SW 1271 (cell line): Measurements from ENCODE around the gene FAM20C.
"Not testable (repeated sequence)": the region's sequence is repeated elsewhere in the genome, so short reads cannot be mapped to it uniquely, and the experiment has no call there.

ENCODE experiments used
- DNase-seq, 2 experiments: peaks; one replicate each; lab custom pipeline; 2025; lab: John Stamatoyannopoulos, UW

The FAM20C gene

DNA sequence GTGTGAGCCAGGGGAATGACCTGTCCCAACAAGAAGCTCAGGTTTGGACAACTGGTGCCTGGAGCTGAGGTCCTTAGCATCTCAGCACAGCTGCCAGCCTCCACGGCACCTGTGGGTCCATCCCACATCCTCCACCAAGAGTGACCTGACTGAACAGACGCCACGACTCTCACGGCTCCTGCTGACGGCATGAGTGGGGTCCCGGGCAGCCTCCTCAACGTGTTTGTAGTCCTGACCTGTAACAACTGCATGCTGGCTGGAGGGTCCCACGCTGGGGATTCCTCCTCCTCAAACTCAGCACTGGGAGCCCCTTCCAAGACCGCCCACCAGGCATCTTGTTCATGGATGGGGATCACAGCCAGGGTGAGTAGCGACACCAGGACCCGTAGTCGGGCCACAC, 36.2 kb downstream of the FAM20C start:
- DNase-seq = no peak

- no peak for DNase-seq
These were observed 37.0 kb downstream of the FAM20C start for GRCh38 chr7:229184-229964.

- DNase-seq = no peak
These were observed 37.9 kb downstream of the FAM20C start for GRCh38 chr7:230274-230673.

DNA sequence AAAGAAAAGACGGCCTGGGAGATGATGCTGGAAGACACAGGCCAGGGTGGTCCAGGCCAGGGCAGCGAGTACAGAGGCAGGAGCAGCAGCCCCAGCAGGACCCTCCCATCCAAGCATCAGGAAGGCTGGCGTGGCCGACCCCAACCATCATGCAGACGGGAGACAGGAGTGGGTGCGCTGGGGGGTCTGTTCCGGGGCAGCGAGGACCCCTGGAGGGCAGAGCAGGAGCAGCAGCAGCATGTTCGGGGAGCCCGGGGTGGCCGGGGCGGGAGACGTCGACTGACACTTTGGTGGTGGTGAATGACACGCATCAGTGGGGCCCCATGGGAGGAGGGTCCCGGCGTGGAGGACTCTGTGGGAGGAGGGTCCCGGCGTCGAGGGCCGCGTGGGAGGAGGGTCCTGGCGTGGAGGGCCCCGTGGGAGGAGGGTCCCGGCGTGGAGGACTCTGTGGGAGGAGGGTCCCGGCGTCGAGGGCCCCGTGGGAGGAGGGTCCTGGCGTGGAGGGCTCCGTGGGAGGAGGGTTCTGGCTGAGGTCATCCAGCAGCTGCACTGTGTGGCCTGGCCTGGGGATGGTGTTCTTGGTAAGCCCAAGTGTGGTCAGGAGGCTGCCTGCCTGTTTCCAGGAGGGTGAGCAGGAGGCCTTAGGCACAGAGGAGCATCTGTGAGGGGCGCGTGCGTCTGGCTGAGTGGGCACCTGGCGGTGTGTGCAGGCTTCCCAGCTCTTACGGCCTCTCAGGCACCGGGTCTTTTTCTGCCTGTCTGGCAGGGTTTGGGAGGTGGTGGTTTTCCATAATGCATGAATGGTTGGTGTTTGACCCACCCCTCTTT, 38.9 kb downstream of the FAM20C start:
- DNase-seq = no peak

DNA sequence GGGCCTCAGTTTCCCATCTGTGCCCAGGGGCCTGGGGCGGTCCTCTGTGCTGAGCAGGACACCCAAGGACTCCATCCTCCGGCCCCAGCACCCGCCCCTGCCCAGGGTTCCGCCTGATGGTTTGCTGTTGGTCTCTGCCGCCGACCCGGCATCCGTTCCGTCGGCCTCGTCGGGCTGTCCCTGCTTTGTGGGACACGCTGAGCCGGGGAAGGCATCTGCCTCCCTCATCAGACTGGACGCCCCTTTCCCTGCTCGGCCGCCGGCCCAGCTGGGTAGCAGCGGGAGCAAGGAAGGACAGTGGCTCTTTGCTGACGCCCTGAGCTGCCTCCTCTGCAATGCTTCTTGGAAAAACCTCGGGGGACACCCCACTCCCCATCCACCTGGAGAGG, 39.5 kb downstream of the FAM20C start:
- no peak for DNase-seq

DNA sequence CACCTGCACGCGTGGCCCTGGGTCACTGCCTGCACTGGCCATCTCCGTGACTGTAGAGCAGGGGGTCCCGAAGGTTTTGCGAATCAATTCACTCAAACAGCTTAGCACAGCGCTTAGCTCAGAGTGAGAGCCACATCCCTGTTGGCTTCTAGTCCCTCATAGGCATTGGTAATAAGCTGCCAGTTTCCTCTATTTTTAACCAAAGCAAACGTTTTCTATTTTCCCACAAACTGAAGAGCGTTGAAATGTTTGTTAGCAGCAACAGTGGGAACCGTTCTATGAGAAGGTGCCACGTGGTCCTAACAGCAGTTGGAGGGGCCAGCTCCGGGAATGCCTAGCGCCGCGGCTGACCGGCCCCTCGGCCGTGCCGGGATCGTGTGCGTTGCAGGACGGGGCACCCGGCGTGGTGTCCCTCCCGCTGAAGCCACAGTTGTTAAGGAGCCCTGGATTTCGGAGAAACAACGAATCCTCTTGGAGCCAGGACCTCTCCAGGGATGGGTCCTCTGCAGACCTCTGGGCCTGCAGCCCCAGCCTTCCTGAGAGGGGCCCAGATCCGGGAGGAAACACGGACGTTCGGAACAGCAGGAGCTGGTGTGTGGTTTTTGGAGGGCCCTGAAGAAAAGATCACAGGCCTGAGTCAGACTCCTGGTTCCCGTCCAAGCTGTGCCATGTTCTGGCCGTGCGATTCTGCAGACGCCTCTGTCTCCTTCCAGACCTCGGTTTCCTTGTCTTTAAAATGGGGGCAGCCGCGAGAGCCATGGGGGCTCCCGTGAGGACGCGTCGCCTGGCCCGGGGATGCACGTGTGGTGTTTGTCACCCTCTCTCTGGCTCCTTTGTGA, 40.3 kb downstream of the FAM20C start:
- DNase-seq = no peak

DNA sequence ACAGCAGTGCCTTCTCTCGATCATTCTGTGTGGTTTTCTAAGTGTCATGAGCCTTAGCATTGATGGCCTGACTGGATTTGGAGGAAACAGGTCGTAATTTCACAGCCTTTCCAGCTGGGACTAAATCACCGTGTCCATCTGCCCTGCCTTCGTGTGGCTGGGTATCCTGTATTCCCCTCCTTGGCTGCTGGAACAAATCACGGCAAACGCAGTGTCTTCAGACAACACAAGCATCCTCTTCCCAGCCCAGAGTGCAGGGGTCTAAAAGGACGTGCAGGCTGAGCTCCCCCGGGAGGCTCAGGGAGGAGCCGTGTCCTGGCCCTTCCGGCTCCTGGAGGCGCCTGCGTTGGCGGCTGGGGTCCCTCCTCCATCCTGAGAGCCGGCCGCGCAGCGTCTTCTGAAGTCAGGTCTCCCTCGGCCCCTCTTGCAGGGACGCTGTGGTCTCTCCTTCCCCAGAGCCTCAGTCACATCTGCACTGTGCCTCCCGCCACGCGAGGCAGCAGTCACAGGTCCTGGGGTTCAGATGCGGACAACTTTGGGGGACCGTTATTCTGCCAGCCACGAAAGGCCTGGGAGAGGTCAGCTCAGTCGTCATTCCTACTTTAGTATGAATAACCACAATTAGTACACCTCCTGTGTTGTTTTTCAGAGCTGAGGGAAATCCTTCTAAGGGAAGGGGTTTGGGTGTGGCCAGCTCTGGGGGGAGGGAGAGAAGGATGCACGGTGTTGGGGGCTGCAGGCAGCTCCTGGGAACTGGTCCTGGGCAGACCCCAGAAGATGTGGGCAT, 41.1 kb downstream of the FAM20C start:
- no peak for DNase-seq

DNA sequence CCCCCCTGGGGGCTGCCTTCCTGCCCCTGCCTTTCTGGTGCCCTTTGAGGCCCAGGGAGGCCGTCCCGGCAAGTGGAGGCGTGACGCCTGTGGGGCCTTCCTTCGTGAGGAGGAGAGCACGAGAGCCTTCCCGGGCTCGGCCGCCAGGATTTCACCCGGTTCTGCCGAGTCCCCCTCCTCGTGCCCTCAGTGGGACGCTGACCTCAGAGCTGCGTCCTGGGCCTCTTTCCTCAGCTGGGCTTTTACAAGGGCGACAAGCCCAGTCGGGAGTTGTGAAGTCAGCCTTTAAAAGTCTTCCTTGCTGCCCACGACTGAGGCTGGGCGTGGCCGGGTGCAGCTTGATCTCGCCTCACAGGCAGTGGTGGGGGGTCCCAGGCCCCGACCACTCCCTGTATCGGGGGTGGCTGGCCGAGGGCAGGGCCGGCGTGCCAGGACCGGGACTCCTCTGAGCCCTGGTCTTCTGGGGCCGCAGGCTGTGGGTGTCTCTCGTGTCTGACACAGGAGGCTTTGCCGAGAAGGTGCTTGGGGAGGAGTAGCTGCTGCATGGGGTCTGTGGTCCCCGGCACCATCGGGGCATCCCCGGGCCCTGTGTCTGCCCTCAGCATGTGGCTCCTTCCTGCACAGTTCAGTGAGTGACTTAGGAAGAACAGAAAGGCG, 41.8 kb downstream of the FAM20C start:
- no peak for DNase-seq

DNA sequence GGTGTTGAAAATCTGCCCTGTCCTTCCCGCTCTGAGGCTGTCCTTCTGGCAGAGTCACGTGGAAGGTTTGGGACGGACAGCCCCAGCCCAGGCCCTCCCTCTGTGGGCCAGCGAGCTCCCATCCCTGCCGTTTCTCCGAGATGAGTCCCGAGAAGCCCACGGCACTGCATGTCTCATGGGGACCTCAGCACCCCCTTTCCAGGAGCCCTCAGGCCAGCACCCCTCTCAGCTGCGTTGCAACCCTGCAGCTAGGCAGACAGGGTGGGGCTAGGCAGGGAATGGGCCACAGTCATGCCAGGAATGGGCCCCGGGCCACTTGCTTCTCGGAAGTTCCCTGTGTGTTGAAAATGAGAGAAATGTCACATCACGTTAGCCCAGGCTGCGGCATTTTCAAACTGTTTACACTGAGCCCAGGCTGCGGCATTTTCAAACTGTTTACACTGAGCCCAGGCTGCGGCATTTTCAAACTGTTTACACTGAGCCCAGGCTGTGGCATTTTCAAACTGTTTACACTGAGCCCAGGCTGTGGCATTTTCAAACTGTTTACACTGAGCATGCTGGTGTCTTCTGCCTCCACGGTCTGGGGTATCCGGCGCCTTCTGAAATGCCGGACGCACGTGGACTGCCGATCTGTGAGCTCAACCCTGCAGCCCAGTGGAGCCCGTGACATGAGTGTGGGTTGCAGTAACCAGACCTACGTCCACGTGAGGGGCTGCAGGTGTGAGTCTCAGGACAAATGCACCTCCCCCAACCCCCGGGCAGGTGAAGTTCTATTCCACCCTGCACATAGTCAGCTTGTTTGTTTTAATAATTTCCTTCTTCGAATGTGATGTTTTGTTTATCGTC, 42.6 kb downstream of the FAM20C start:
- DNase-seq = no peak

DNA sequence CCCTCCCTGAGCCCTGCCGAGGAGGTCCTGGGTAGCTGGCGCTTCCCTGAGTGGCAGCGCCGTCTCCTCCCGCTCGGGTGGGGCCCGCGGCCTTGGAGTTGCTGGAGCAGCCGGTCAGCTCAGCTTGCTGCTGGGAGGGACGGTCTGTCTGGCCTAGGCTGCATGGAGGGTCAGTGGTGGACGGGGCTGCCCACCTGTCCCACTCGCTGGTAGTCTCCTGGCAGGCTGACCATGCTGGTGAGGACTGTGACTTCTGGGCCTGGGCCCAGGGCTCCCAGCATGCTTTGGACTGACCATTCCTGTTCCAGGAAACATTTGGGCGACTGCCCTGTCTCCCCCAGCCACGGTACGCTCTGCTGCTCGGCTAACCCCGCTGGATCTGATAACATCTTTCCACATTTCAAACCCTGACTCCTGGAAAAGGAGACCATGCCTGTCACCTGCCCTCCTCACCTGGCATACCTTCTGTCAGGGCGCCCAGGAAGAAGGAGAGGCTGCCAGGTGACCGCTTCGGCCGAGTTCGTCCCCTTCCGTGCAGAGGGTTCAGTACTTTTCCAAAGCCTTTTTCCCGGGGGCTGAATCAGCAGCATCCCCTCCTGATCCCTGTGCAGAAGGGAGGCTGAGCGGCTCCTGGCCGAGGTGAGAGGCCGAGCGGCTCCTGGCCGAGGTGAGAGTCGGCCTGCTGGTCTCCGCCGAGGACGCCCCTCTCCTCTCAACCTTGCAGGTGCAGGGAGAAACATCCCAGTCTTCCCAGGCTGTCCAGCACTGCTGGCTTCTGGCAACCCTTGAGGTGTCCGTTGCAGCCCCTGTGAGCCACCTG, 43.4 kb downstream of the FAM20C start:
- no peak for DNase-seq

GRCh38 chr7:236967-237366, 44.6 kb downstream of the FAM20C start:
- no peak for DNase-seq

GRCh38 chr7:237385-237784, 45.0 kb downstream of the FAM20C start:
- no peak for DNase-seq

GRCh38 chr7:240146-240676, 47.8 kb downstream of the FAM20C start:
- no peak for DNase-seq

GRCh38 chr7:240887-241421, 48.6 kb downstream of the FAM20C start:
- no peak for DNase-seq

DNA sequence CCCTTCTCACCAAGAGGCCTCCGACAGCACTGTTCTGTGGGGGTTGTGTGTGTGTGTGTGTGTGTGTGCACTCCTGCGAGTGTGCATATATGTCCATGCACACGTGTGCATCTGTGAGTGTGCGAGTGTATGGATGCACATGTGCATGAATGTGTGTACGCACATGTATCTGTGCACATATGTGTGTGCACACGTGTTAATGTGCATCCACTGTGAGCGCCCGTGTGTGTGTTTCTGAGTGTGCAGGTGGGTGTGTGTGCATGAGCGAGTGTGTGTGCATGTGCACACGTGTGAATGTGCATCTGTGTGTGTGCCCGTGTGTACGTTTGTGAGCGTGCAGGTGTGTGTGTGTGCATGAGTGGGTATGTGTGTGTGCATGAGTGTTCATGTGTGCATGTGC, 49.1 kb downstream of the FAM20C start:
- no peak for DNase-seq

DNA sequence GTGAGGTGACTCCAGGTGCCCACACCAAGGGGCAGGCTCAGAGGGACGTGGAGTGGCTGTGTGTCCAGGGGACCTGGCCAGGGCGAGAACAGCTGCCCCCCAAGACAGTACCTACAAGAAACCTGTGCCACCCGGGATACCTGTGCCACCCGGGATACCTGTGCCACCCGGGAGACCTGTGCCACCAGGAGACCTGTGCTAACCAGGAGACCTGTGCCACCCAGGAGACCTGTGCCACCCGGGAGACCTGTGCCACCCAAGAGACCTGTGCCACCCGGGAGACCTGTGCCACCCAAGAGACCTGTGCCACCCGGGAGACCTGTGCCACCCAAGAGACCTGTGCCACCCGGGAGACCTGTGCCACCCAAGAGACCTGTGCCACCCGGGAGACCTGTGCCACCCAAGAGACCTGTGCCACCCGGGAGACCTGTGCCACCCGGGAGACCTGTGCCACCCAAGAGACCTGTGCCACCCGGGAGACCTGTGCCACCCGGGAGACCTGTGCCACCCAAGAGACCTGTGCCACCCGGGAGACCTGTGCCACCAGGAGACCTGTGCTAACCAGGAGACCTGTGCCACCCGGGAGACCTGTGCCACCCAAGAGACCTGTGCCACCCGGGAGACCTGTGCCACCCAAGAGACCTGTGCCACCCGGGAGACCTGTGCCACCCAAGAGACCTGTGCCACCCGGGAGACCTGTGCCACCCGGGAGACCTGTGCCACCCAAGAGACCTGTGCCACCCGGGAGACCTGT, 50.6 kb downstream of the FAM20C start:
- DNase-seq = not testable (repeated sequence)

- DNase-seq = not testable (repeated sequence)
These were observed 51.2 kb downstream of the FAM20C start for GRCh38 chr7:243580-243978.

DNA sequence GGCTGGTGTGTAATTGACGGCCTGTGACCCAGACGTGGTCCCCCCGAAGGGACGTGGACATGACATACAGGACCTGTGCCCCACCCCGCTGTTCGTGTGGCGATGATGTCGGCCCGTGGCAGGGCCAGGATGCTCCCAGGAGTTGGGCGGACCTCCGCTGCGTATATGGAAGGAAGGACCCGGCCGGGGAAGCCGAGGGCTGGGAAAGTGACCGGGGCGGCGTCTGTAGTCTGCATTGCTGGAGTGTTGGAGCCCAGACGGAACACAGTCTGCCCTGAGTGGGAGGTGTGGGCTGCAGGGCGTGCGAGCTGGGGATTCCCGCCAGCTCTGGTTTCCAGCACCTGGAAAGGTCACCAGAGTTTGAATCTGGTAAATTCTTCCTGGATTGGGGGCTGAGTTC, 52.6 kb downstream of the FAM20C start:
- DNase-seq = no peak
